HCT116 (cell line): ENCODE data around the gene C19orf25. TPM values are rescaled to one million over a fixed set of nuclear protein-coding genes. Genes with fewer than 3 reads are reported as not detected.
A peak's percentile ranks its signal among the peaks of the same experiment; 100 is the strongest.

Source experiments
- ATAC-seq: fragments of 200-7000 bp; cut with Tn5 transposase; 2 replicates; pipeline ENCODE4 v1.9.1; 2020; ENCODE audit warnings: mild to moderate bottlenecking, moderate library complexity
- BruUV-seq: library from RNA; stranded (reverse); fragments of 400-500 nt; replicated peaks from 2 replicates; lab custom pipeline; 2021; lab: Mats Ljungman, UMichigan
- CTCF ChIA-PET: fragments of 300-600 bp; sonication (Branson Sonifier 250); formaldehyde crosslinking; loops from one replicate; lab custom pipeline; 2021; ENCODE audit warnings: antibody characterized with exemption; lab: Charles Lee
- POLR2A ChIA-PET: fragments of 300-600, 350-600 bp; sonication (Branson Sonifier 250); formaldehyde crosslinking; loops from one replicate; lab custom pipeline; 2021; ENCODE audit warnings: antibody characterized with exemption; lab: Charles Lee
- RAD21 ChIA-PET, 2 experiments: fragments of 300-600 bp; sonication (Branson Sonifier 250); formaldehyde crosslinking; loops; one replicate each; lab custom pipeline; 2023; ENCODE audit warnings: low total read pairs in 2 of 2; ENCODE audit not compliant: uncharacterized antibody in 2 of 2, unreplicated experiment in 2 of 2, low non-redundant PET in 1 of 2; lab: Charles Lee
- DNase-seq: peaks from one replicate; pipeline ENCODE4 v3.0.0-alpha.2; 2010; ENCODE audit warnings: low read depth, low spot score
- H2AFZ ChIP-seq: fragments of 200-600 bp; shearing (Covaris generic), sonication (generic); 2 replicates; pipeline ENCODE4 v1.6.1; 2017; ENCODE audit warnings: low read depth, mixed run types, mixed read lengths, antibody characterized with exemption, low read length; ENCODE audit not compliant: poor library complexity, severe bottlenecking
- H3K27ac ChIP-seq: 2 replicates; pipeline ENCODE4 v1.5.1; 2012; ENCODE audit warnings: low read depth, low read length
- H3K27me3 ChIP-seq: fragments of 200-600 bp; sonication (generic); 2 replicates; pipeline ENCODE4 v1.6.1; 2016; ENCODE audit warnings: mixed run types, low read length, mixed read lengths; ENCODE audit not compliant: insufficient read depth
- H3K36me3 ChIP-seq, 2 experiments: fragments of 200-500 bp in 1 of 2; fragments of 200-600 bp in 1 of 2; sonication (Bioruptor generic) in 1 of 2; sonication (generic) in 1 of 2; 2 replicates each; pipeline versions ENCODE4 v1.5.1 to v1.6.1; 2014 to 2016; ENCODE audit warnings: low read length in 2 of 2, inconsistent platforms in 1 of 2, mixed read lengths in 1 of 2, mixed run types in 1 of 2; ENCODE audit not compliant: insufficient read depth in 2 of 2, control insufficient read depth in 1 of 2
- H3K4me1 ChIP-seq, 2 experiments: fragments of 200-600 bp in 1 of 2; sonication (generic) in 1 of 2; 2 replicates each; pipeline versions ENCODE4 v1.5.1 to v1.6.1; 2012 to 2017; ENCODE audit warnings: low read length in 2 of 2, inconsistent platforms in 1 of 2, mild to moderate bottlenecking in 1 of 2, mixed read lengths in 1 of 2, mixed run types in 1 of 2, moderate library complexity in 1 of 2; ENCODE audit not compliant: insufficient read depth in 2 of 2, control insufficient read depth in 1 of 2
- H3K4me2 ChIP-seq: fragments of 200-600 bp; sonication (generic); 2 replicates; pipeline ENCODE4 v1.6.1; 2017; ENCODE audit warnings: mixed run types, low read length, mixed read lengths
- H3K4me3 ChIP-seq, 2 experiments: fragments of 200-600 bp in 1 of 2; sonication (generic) in 1 of 2; replicated peaks in 1 of 2; 2 replicates each; pipeline ENCODE4 v1.5.1; 2011 to 2016; ENCODE audit warnings: low read length in 2 of 2, control low read depth in 1 of 2, low read depth in 1 of 2, mild to moderate bottlenecking in 1 of 2, mixed read lengths in 1 of 2, mixed run types in 1 of 2
- H3K79me2 ChIP-seq: fragments of 200-600 bp; sonication (generic); 2 replicates; pipeline ENCODE4 v1.6.1; 2017; ENCODE audit warnings: mild to moderate bottlenecking, mixed run types, low read length, moderate library complexity, mixed read lengths; ENCODE audit not compliant: insufficient read depth
- H3K9ac ChIP-seq: fragments of 200-600 bp; sonication (generic); 2 replicates; pipeline ENCODE4 v1.6.1; 2016; ENCODE audit warnings: low read length, mixed read lengths
- H3K9me2 ChIP-seq: fragments of 200-600 bp; sonication (generic), shearing (Covaris generic); 2 replicates; pipeline ENCODE4 v1.6.1; 2017; ENCODE audit warnings: mixed run types, mild to moderate bottlenecking, moderate library complexity; ENCODE audit not compliant: insufficient read depth
- H3K9me3 ChIP-seq, 2 experiments: fragments of 200-500 bp in 1 of 2; fragments of 200-600 bp in 1 of 2; sonication (Bioruptor generic) in 1 of 2; sonication (generic) in 1 of 2; 2 replicates each; pipeline ENCODE4 v1.6.1; 2014 to 2017; ENCODE audit warnings: low read length in 2 of 2, mixed read lengths in 2 of 2, inconsistent platforms in 1 of 2, low read depth in 1 of 2, mild to moderate bottlenecking in 1 of 2, mixed run types in 1 of 2, moderate library complexity in 1 of 2; ENCODE audit not compliant: control insufficient read depth in 1 of 2, insufficient read depth in 1 of 2
- H4K20me1 ChIP-seq: fragments of 200-600 bp; sonication (generic), shearing (Covaris generic); 2 replicates; pipeline ENCODE4 v1.6.1; 2017; ENCODE audit warnings: mixed run types, mild to moderate bottlenecking, moderate library complexity; ENCODE audit not compliant: insufficient read depth
- CBX3 ChIP-seq: IDR thresholded peaks from 2 replicates; pipeline ENCODE4 v1.6.1; 2012; ENCODE audit warnings: low read depth
- CEBPB ChIP-seq: IDR thresholded peaks from 2 replicates; pipeline ENCODE4 v1.6.1; 2012; ENCODE audit warnings: low read depth
- ELF1 ChIP-seq: IDR thresholded peaks from 2 replicates; pipeline ENCODE4 v1.6.1; 2012; ENCODE audit warnings: low read depth, borderline replicate concordance
- EZH2 ChIP-seq: fragments of 200-600 bp; sonication (generic); IDR thresholded peaks from 2 replicates; pipeline ENCODE4 v1.6.1; 2017; ENCODE audit warnings: antibody characterized with exemption, mixed run types
- EZH2phosphoT487 ChIP-seq: fragments of 200-600 bp; IDR thresholded peaks from 2 replicates; pipeline ENCODE4 v1.6.1; 2018; ENCODE audit warnings: antibody characterized with exemption, borderline replicate concordance
- FOSL1 ChIP-seq: IDR thresholded peaks from 2 replicates; pipeline ENCODE4 v1.6.1; 2012; ENCODE audit warnings: low read depth
- JUND ChIP-seq: IDR thresholded peaks from 2 replicates; pipeline ENCODE4 v1.6.1; 2012
- POLR2A ChIP-seq: IDR thresholded peaks from 2 replicates; pipeline ENCODE4 v1.7.0; 2011; ENCODE audit warnings: borderline replicate concordance; ENCODE audit not compliant: insufficient read depth, insufficient read length; ENCODE audit errors: extremely low read depth
- RAD21 ChIP-seq: IDR thresholded peaks from 2 replicates; pipeline ENCODE4 v1.6.1; 2012; ENCODE audit warnings: low read depth, mild to moderate bottlenecking
- SP1 ChIP-seq: IDR thresholded peaks from 2 replicates; pipeline ENCODE4 v1.6.1; 2012; ENCODE audit warnings: low read depth
- SRF ChIP-seq: IDR thresholded peaks from 2 replicates; pipeline ENCODE4 v1.6.1; 2012; ENCODE audit warnings: low read depth
- TCF7L2 ChIP-seq: IDR thresholded peaks from 2 replicates; pipeline ENCODE4 v1.7.0; 2011; ENCODE audit warnings: borderline replicate concordance, inconsistent platforms; ENCODE audit not compliant: insufficient read depth, insufficient read length; ENCODE audit errors: extremely low read depth
- YY1 ChIP-seq: IDR thresholded peaks from 2 replicates; pipeline ENCODE4 v1.6.1; 2011; ENCODE audit warnings: low read length, low read depth, moderate library complexity, mild to moderate bottlenecking; ENCODE audit not compliant: insufficient replicate concordance; ENCODE audit errors: extremely low read depth
- ZFX ChIP-seq: fragments of 450-650 bp; IDR thresholded peaks from 2 replicates; pipeline ENCODE4 v1.6.1; 2017
- ZNF274 ChIP-seq: fragments of 200-500 bp; sonication (Bioruptor generic); IDR thresholded peaks from 2 replicates; pipeline ENCODE4 v1.6.1; 2014; ENCODE audit warnings: mild to moderate bottlenecking, low read depth, low read length, inconsistent platforms
- intact Hi-C: fragments of 100-400 bp; cut with micrococcal nuclease; formaldehyde crosslinking; loops from 2 replicates; pipeline ENCODE4 v1.10.0; 2022
- total RNA-seq: library from RNA; stranded (reverse); gene quantifications from one replicate; pipeline ENCODE4 v1.2.1, GENCODE V29; 2021; ENCODE audit not compliant: unreplicated experiment
- TF ChIP-seq, protein P1 (sequence below): IDR thresholded peaks from 2 replicates; pipeline ENCODE4 v1.6.1; 2012
- TF ChIP-seq, protein P2 (sequence below), 3 experiments: fragments of 200-600 bp in 1 of 3; sonication (generic) in 1 of 3; IDR thresholded peaks in 2 of 3; conservative IDR thresholded peaks in 1 of 3; 2 replicates each; pipeline ENCODE4 v1.5.1; 2012 to 2017; ENCODE audit warnings: low read depth in 2 of 3, low read length in 2 of 3, antibody characterized with exemption in 1 of 3, borderline replicate concordance in 1 of 3, control low read depth in 1 of 3, mild to moderate bottlenecking in 1 of 3, mixed read lengths in 1 of 3, mixed run types in 1 of 3, moderate library complexity in 1 of 3; ENCODE audit not compliant: insufficient read depth in 1 of 3

Gene C19orf25
- total RNA-seq, 1 experiment from 2014 or later: 48.8 TPM

DNA sequence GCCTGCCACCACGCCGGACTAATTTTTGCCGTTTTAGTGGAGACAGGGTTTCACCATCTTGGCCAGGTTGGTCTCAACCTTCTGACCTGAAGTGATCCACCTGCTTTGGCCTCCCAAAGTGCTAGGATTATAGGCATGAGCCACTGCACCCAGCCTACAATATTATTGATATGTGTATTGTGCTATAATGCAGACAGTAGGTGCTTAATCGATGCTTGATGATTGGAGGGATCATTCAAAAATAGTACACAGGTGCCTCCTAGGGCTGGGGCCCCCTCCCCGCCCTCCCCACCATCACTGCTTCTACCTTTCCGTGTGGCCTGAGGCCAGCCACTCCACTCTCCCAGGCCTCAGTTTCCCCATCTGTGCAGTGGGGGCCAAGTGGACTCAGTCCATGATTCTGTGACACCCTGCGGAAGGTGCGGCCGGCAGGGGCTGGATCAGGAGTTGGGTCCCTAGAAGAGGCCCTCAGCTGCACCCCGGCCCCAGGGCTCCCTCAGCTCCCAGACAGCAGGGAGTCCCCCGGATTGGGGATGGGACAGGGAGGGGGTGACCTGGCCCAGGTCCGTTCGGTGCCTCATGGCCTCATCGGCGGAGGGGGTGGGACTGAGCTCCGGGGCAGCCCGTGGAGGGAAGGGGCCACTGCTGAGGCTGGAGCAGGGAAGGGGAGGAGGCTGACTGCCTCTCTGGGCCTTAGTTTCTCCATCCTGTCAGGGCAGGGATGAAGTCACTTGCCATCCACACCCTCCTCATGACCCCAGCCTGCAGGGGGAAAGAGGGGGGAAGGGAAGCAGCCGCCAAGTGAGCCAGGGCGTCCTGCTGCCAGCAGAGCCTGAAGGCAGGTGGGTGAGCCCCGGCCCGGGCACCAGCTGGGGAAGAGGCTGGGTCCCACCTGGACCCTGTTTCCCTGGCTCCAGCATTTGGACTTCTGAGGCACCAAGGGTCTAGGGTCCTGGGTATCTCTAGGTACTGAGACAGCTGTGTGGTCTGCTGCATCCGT is 32.6 kb upstream of the C19orf25 start:
- H4K20me1 ChIP-seq: no peaks in the 10 kb centered on the region
- no peak overlapping the region for H2AFZ ChIP-seq
- ChIA-PET CTCF (no interaction called here), POLR2A (interaction anchor here (0.9 kb wide), 1 partner anchor 21 kb away, joined by 3 read pairs; the partner anchor contains the start of gene REEP6)
- no peaks in the 10 kb centered on the region for H3K36me3 ChIP-seq
- H3K9me3 ChIP-seq: no peaks in the 10 kb centered on the region
- no peaks in the 10 kb centered on the region for H3K9me2 ChIP-seq
- peak overlapping the region; percentile 81 for H3K9ac ChIP-seq
- H3K79me2 ChIP-seq: peaks cover 10% of the 10 kb centered on the region; the same call in 1 of the 2 replicates
- intact Hi-C loops: no loop called here
- TF ChIP-seq RAD21: no peak
- TF ChIP-seq, protein P1, sequence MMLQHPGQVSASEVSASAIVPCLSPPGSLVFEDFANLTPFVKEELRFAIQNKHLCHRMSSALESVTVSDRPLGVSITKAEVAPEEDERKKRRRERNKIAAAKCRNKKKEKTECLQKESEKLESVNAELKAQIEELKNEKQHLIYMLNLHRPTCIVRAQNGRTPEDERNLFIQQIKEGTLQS: no peak
- TF ChIP-seq POLR2A: no peak
- TF ChIP-seq JUND: no peak
- no peak for TF ChIP-seq ELF1
- TF ChIP-seq CEBPB: no peak
- TF ChIP-seq SP1: no peak
- TF ChIP-seq, protein P2, sequence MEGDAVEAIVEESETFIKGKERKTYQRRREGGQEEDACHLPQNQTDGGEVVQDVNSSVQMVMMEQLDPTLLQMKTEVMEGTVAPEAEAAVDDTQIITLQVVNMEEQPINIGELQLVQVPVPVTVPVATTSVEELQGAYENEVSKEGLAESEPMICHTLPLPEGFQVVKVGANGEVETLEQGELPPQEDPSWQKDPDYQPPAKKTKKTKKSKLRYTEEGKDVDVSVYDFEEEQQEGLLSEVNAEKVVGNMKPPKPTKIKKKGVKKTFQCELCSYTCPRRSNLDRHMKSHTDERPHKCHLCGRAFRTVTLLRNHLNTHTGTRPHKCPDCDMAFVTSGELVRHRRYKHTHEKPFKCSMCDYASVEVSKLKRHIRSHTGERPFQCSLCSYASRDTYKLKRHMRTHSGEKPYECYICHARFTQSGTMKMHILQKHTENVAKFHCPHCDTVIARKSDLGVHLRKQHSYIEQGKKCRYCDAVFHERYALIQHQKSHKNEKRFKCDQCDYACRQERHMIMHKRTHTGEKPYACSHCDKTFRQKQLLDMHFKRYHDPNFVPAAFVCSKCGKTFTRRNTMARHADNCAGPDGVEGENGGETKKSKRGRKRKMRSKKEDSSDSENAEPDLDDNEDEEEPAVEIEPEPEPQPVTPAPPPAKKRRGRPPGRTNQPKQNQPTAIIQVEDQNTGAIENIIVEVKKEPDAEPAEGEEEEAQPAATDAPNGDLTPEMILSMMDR (IDR thresholded peaks at IDR 0.05 in 2 of 3, conservative IDR thresholded peaks at IDR 0.05 in 1 of 3; ENCODE audit: borderline replicate concordance in 1 of 3, insufficient read depth in 1 of 3, low read depth in 2 of 3, low read length in 2 of 3): no peak
- TF ChIP-seq TCF7L2: no peak
- TF ChIP-seq YY1: no peak
- no peak for TF ChIP-seq ZNF274
- TF ChIP-seq CBX3: no peak
- no peak for TF ChIP-seq SRF
- no peak for TF ChIP-seq FOSL1
- TF ChIP-seq EZH2phosphoT487: no peak
- no peak for TF ChIP-seq EZH2
- no peak for TF ChIP-seq ZFX
- TF ChIP-seq, all 23 proteins: peak for 0
- peaks cover 30 to 69% of the 10 kb centered on the region in 2 experiments for H3K4me1 ChIP-seq
- peak overlapping the region; percentile 80 for H3K27ac ChIP-seq
- H3K27me3 ChIP-seq: no peaks in the 10 kb centered on the region
- ATAC-seq (no peak), DNase-seq (no peak)
- BruUV-seq: no TSS peak
- peak overlapping the region; percentile 94 to 98 for H3K4me3 ChIP-seq
- RAD21 ChIA-PET: interaction anchor here in 1 of 2 experiments (0.5 kb wide), 1 partner anchor 67 kb away, joined by 3 read pairs; no protein-coding TSS in a partner anchor
- peak overlapping the region; percentile 97 for H3K4me2 ChIP-seq
